AG10803 (cell line): Measurements from ENCODE around the gene CDC42EP4.

Experiments used
- DNase-seq: peaks from one replicate; pipeline ENCODE4 v3.0.0; 2010; ENCODE audit warnings: low read depth
- H3K4me3 ChIP-seq: 2 replicates; pipeline ENCODE4 v1.5.1; 2011; ENCODE audit warnings: mild to moderate bottlenecking, low read length, control low read depth
- TF ChIP-seq, protein P1 (sequence below): conservative IDR thresholded peaks from 2 replicates; pipeline ENCODE4 v1.5.1; 2011; ENCODE audit warnings: mild to moderate bottlenecking, low read length, control low read depth, inconsistent platforms

CDC42EP4 gene

GRCh38 chr17:73357318-73357717 is 45.5 kb upstream of the CDC42EP4 start:
- TF ChIP-seq, protein P1, sequence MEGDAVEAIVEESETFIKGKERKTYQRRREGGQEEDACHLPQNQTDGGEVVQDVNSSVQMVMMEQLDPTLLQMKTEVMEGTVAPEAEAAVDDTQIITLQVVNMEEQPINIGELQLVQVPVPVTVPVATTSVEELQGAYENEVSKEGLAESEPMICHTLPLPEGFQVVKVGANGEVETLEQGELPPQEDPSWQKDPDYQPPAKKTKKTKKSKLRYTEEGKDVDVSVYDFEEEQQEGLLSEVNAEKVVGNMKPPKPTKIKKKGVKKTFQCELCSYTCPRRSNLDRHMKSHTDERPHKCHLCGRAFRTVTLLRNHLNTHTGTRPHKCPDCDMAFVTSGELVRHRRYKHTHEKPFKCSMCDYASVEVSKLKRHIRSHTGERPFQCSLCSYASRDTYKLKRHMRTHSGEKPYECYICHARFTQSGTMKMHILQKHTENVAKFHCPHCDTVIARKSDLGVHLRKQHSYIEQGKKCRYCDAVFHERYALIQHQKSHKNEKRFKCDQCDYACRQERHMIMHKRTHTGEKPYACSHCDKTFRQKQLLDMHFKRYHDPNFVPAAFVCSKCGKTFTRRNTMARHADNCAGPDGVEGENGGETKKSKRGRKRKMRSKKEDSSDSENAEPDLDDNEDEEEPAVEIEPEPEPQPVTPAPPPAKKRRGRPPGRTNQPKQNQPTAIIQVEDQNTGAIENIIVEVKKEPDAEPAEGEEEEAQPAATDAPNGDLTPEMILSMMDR: no peak
- DNase-seq: no peak
- H3K4me3 ChIP-seq: no peak overlapping the region

DNA sequence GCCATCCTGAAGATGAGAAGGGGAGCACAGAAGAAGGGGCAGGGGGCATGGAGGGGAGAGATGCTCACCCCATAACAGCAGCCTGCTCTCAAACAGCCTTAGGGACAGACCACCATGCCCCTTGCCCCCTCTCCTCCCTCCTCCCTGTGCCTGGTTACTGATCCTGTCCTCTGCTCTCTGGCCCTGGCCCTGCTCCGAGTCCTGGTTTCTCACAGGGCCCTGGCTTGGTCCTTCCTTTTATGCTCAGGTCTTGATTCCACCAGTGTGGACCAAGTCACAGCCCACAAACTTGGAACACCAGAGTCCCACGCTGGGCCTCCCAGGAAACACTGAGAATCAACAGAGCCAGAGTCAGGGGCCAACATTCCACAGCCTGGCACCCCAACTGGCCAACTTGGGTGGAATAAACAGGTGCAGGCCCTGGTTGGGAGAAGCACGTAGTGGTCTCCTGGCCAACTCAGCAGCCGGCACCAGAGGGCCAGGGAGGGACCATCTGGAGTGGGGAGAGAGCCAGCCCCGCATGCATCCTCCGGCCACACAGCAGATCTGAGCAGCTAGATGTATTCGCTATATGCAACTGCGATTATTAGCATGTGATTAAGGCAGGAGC is 44.9 kb upstream of the CDC42EP4 start:
- no peak for DNase-seq
- no peak overlapping the region for H3K4me3 ChIP-seq
- TF ChIP-seq, protein P1: no peak

GRCh38 chr17:73354423-73355284 is 42.9 kb upstream of the CDC42EP4 start:
- DNase-seq: no peak
- TF ChIP-seq, protein P1: no peak
- H3K4me3 ChIP-seq: no peak overlapping the region

DNA sequence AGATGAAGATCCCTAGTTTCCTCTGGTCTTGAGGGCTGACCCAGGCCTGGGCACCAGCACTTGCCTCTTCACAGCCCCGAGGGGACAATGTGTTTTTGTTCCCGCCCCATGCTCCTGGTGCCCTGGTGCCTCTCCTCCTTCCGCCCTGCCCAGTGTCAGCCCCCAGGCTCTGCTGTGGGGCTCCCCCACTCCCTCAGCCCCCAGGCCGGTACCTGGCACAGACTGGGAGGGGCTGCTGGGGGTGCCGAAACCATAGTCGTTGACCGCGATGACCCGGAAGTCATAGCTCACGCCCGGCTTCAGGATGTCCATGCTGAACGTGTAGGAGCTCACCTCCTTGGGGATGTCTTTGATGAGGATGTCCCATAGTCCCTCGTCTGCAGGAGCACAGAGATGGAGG is 40.5 kb upstream of the CDC42EP4 start:
- no peak overlapping the region for H3K4me3 ChIP-seq
- no peak for DNase-seq

GRCh38 chr17:73351764-73352163 is 40.0 kb upstream of the CDC42EP4 start:
- TF ChIP-seq, protein P1: no peak
- DNase-seq: no peak
- no peak overlapping the region for H3K4me3 ChIP-seq

More for the DNA sequence above, 40.5 kb upstream of the CDC42EP4 start:
- TF ChIP-seq, protein P1: no peak

DNA sequence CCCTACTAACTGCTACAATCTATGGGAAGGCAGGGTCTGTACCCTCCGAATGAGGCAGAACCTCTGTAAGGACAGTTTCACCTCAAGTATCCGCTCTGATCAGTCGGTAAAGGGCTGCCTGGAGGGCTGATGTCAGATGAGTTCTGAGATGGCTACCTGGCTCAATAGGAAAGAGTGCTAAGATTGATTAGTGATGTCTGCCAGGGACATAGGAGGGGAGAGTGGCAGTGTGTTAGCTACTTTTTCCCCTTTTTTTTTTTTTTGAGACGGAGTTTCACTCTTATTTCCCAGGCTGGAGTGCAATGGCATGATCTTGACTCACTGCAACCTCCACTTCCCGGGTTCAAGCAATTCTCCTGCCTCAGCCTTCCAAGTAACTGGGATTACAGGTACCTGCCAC is 39.1 kb upstream of the CDC42EP4 start:
- TF ChIP-seq, protein P1: no peak
- DNase-seq: no peak
- H3K4me3 ChIP-seq: no peak overlapping the region

DNA sequence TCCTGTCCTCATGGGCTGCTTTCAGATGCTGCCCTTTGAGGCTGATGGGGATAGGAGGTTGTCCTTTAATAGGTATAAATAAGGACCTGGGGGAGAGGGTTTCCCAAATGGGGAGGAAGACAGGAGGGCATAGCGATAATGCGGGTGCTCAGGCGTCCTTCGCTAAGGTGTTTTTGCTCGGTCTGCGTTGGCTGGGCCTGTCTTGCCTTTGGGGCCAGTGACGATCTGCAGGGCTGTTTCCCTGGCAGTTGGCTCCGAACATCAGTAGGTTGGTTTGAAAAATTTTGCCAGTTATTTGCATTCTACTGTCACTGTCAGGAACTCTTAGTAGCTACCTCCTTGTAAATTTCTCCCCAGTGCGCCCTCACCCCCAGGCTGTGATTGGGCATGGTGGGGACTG is 37.8 kb upstream of the CDC42EP4 start:
- no peak overlapping the region for H3K4me3 ChIP-seq
- TF ChIP-seq, protein P1: no peak
- no peak for DNase-seq
